Mammary epithelial cell (primary cell): ENCODE results near the gene TPD52L1.

Source experiments
- EZH2 ChIP-seq: IDR thresholded peaks from 2 replicates; pipeline ENCODE4 v1.6.1; 2012; ENCODE audit warnings: low read length, inconsistent platforms, borderline replicate concordance
- TF ChIP-seq, protein P1 (sequence below), 2 donors: IDR thresholded peaks in 1 of 2; conservative IDR thresholded peaks in 1 of 2; 2 replicates each; pipeline ENCODE4 v1.5.1; 2011 to 2012; ENCODE audit warnings: inconsistent platforms in 2 of 2, low read length in 2 of 2, mild to moderate bottlenecking in 2 of 2, control low read depth in 1 of 2, low read depth in 1 of 2; ENCODE audit not compliant: insufficient read depth in 1 of 2; ENCODE audit errors: extremely low read depth in 1 of 2

DNA sequence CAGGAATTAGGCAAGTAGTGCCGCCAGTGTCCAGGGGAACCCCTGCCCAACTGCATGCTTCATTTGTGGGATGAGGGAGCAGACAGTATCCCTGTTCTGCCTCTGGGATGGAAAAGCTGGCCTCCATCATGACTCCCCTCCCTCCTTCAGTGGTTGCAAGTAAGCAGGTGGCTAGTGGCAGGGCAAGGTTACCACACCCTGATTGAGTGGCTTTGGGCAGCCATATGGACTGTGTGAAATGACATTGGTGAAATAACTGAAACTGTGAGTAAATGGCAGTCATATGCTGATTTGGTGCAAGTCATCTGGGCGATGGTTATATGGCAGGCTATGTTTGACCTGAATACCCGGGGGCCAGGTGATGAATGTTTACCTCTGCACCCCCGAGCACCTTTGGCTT, 115.2 kb downstream of the TPD52L1 start:
- TF ChIP-seq, protein P1, sequence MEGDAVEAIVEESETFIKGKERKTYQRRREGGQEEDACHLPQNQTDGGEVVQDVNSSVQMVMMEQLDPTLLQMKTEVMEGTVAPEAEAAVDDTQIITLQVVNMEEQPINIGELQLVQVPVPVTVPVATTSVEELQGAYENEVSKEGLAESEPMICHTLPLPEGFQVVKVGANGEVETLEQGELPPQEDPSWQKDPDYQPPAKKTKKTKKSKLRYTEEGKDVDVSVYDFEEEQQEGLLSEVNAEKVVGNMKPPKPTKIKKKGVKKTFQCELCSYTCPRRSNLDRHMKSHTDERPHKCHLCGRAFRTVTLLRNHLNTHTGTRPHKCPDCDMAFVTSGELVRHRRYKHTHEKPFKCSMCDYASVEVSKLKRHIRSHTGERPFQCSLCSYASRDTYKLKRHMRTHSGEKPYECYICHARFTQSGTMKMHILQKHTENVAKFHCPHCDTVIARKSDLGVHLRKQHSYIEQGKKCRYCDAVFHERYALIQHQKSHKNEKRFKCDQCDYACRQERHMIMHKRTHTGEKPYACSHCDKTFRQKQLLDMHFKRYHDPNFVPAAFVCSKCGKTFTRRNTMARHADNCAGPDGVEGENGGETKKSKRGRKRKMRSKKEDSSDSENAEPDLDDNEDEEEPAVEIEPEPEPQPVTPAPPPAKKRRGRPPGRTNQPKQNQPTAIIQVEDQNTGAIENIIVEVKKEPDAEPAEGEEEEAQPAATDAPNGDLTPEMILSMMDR (conservative IDR thresholded peaks at IDR 0.05 in 1 of 2, IDR thresholded peaks at IDR 0.05 in 1 of 2; ENCODE audit: extremely low read depth in 1 of 2, insufficient read depth in 1 of 2, low read depth in 1 of 2, low read length in 2 of 2), result no peak
- no peak for TF ChIP-seq EZH2
